Measurements from ENCODE around the gene SLC22A9. TPM values are rescaled to one million over a fixed set of nuclear protein-coding genes. Genes with fewer than 3 reads are reported as not detected.

Gene SLC22A9
- total and polyA plus RNA-seq, 10 of the 15 experiments (the other 5 are each of a cell fraction or from before 2014, with no cell fraction given), result 0.03 to 0.06 TPM; not detected in 8

DNA sequence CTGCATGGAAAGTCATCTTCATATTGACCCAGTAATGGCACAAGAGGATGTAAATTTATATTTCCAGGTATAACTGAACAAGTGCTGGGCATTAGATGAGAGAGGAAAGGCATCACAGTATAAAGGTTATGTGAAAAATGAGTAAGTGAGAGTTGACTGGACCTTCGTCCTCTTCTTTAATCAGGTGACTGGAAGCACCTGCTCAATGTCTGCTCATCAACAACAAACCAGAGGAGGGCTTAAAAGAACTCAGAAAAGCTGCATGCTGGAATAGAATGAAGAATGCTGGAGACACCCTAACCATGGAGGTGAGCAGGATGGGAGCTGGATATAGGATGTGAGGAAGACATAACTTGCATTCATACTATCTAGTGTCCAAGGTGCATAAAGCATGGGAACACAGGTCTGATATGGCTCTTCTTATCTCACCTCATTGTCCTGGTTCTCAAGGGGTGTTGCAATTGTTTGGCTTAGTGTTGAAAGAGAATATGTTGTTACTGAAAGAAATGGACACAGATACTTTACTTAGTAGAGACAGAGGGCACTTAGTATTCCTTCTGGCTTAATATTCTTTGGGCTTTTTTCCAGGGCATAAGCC lies 7.3 kb upstream of the SLC22A9 start (continued):
- TF ChIP-seq ZBTB33 (IDR thresholded peaks at IDR 0.05) (no peak), SREBF1 (IDR thresholded peaks at IDR 0.05; ENCODE audit: low read length) (no peak), ATF3 (IDR thresholded peaks at IDR 0.05; ENCODE audit: borderline replicate concordance, extremely low read depth, low read depth, low read length) (no peak), SMC3 (IDR thresholded peaks at IDR 0.05; ENCODE audit: borderline replicate concordance, low read length) (no peak), E2F8 (IDR thresholded peaks at IDR 0.05; ENCODE audit: low read depth, partially characterized antibody) (no peak), KLF5 (IDR thresholded peaks at IDR 0.05; ENCODE audit: partially characterized antibody) (no peak), TARDBP (IDR thresholded peaks at IDR 0.05; ENCODE audit: borderline replicate concordance) (no peak), MTA2 (IDR thresholded peaks at IDR 0.05; ENCODE audit: low read depth) (no peak)
